Heart right ventricle (tissue), 16 donors: ENCODE data around the gene NFIB. TPM values are rescaled to one million over a fixed set of nuclear protein-coding genes. Genes with fewer than 3 reads are reported as not detected.
A peak's percentile ranks its signal among the peaks of the same experiment; 100 is the strongest.

Experiments
- ATAC-seq, 8 donors: fragments of 200-7000 bp; cut with Tn5 transposase; one replicate each; pipeline ENCODE4 v1.9.1; 2020; ENCODE audit warnings: mild to moderate bottlenecking in 8 of 8, moderate library complexity in 8 of 8, moderate number of reproducible peaks in 1 of 8
- DNase-seq, 2 donors: peaks; one replicate each; pipeline ENCODE4 v3.0.0-alpha.2; 2020
- H3K27ac ChIP-seq, 10 donors: fragments of 200-600 bp; sonication (generic) in 2 of 10; one replicate each; pipeline versions ENCODE4 v1.5.0 to v1.8.0; 2020 to 2022; ENCODE audit warnings: mild to moderate bottlenecking in 3 of 10
- H3K27me3 ChIP-seq, 7 donors: fragments of 200-600 bp; one replicate each; pipeline ENCODE4 v1.8.0; 2021 to 2022; ENCODE audit warnings: mild to moderate bottlenecking in 2 of 7
- H3K36me3 ChIP-seq, 9 donors: fragments of 200-600 bp; sonication (generic) in 1 of 9; one replicate each; pipeline versions ENCODE4 v1.5.0 to v1.8.0; 2020 to 2022; ENCODE audit warnings: mild to moderate bottlenecking in 2 of 9
- H3K4me1 ChIP-seq, 9 donors: fragments of 200-600 bp; sonication (generic) in 1 of 9; one replicate each; pipeline versions ENCODE4 v1.5.0 to v1.8.0; 2020 to 2022; ENCODE audit warnings: mild to moderate bottlenecking in 4 of 9
- H3K4me3 ChIP-seq, 10 donors: fragments of 200-600 bp; sonication (generic) in 2 of 10; one replicate each; pipeline versions ENCODE4 v1.5.0 to v1.8.0; 2020 to 2022; ENCODE audit warnings: mild to moderate bottlenecking in 7 of 10, moderate library complexity in 2 of 10
- H3K9me3 ChIP-seq, 11 donors: fragments of 200-600 bp in 10 of 11; sonication (generic) in 2 of 11; one replicate each; pipeline versions ENCODE4 v1.5.0 to v1.8.0; 2013 to 2022; ENCODE audit warnings: mild to moderate bottlenecking in 2 of 11, control low read depth in 1 of 11, moderate library complexity in 1 of 11
- WGBS, 2 donors: extraction: QIAGEN DNeasy Blood & Tissue Kit; methylation state at CpG; one replicate each; pipeline ENCODE4 v1.1.7; 2013; ENCODE audit warnings: inconsistent platforms in 1 of 2; 5-methylcytosine and 5-hydroxymethylcytosine counted together
- intact Hi-C, 10 donors: fragments of 100-400 bp; cut with DNase I; formaldehyde crosslinking; loops; one replicate each; pipeline versions ENCODE4 v1.11.1 to v1.14.2; 2022
- polyA plus RNA-seq, 2 donors: library from polyadenylated mRNA; stranded (reverse); fragments of 200-250 nt; gene quantifications; one replicate each; pipeline ENCODE4 v1.2.3, GENCODE V29; 2013
- total RNA-seq, 10 donors: library from RNA; stranded (reverse); fragmentation: NEBNext Ultra II Directional in 3 of 10; extraction: Animal tissue kit (Norgen Biotek cat#: 25700) in 3 of 10; gene quantifications; one replicate each; pipeline versions ENCODE4 v1.2.1 to v1.2.4, GENCODE V29; 2021 to 2023
- TF ChIP-seq, protein P1 (sequence below), 9 donors: fragments of 200-600 bp; sonication (generic) in 2 of 9; IDR thresholded peaks; one replicate each; pipeline versions ENCODE4 v1.5.0 to v1.8.0; 2021 to 2022; ENCODE audit warnings: antibody characterized with exemption in 9 of 9, mild to moderate bottlenecking in 5 of 9, moderate library complexity in 1 of 9
- donor health status: Arrhythmogenic right ventricular cardiomyopathy.
- donor health status: ischemic (EF 13 %, LVEDD 7.1; RV severe dilation, severe dysfunction).
- donor health status: healthy with polysubstance abuse.
- donor health status: DM: no; HTN: yes; CAD: no.
- donor health status: DM: no; HTN: no; CAD: no.
- donor health status: ischemic (EF 25% LVEDD 6.9; RV normal size, moderate dysfunction).
- donor health status: ischemic (EF 25% LVEDD 5.7; RV mildly dilated, moderate dysfunction).
- donor health status: healthy.
- donor health status: DM: yes; HTN: yes; CAD: no.
- donor health status: Ischemic cardiomyopathy.
- donor health status: ischemic (EF 35%, LVEDD 5.7; RV mildly dilated, moderate dysfunction).
- donor health status: nonischemic (EF 11% LVEDD 7.7; RV severe dilation, severe dysfunction).
- donor health status: DM: yes; HTN: yes; CAD: no.
- donor health status: PGD.
- donor health status: ischemic (EF 29% LVEDD 5.4; RV normal size, mild dysfunction).
- donor health status: nonischemic (EF 23%, LVEDD 6.1; RV moderate dilation, normal function).

NFIB gene
- total and polyA plus RNA-seq, 12 donors, result 16.7 to 145 (median 124) TPM

DNA sequence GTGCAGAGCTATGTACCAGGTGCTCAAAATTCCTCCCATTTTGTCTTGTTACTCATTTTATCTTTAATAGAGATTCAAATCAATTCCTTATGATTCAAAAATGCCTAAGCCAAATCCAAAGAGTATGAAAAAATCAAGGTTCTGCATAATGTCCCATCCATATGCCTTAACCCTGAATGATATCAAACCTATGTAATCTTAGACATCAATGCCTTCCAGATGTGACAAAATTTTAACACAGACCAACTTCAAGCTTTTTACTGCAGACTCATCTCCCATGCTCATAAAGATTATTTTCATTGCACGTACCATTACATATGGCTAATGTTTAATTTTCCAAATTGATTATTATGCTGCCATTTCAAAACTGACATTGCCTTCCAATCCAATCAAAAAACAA, 122.4 kb downstream of the NFIB start:
- intact Hi-C loops, result loop anchor here in 2 of 10 donors (10.0 kb wide), 2 partner anchors 57 to 123 kb away; partner anchors contain the start of gene NFIB (in 1 of the 2)
- WGBS, 2 donors, result 98% methylated on average over 1 of the region's 1 CpG
- Histone ChIP-seq H3K27ac (no peak overlapping the region), H3K4me1 (peaks cover 8 to 92% (median 85%) of the 10 kb centered on the region in 9 donors), H3K9me3 (no peaks in the 10 kb centered on the region), H3K4me3 (no peak overlapping the region), H3K36me3 (no peaks in the 10 kb centered on the region), H3K27me3 (no peaks in the 10 kb centered on the region)
- no peak for DNase-seq
- TF ChIP-seq, protein P1, sequence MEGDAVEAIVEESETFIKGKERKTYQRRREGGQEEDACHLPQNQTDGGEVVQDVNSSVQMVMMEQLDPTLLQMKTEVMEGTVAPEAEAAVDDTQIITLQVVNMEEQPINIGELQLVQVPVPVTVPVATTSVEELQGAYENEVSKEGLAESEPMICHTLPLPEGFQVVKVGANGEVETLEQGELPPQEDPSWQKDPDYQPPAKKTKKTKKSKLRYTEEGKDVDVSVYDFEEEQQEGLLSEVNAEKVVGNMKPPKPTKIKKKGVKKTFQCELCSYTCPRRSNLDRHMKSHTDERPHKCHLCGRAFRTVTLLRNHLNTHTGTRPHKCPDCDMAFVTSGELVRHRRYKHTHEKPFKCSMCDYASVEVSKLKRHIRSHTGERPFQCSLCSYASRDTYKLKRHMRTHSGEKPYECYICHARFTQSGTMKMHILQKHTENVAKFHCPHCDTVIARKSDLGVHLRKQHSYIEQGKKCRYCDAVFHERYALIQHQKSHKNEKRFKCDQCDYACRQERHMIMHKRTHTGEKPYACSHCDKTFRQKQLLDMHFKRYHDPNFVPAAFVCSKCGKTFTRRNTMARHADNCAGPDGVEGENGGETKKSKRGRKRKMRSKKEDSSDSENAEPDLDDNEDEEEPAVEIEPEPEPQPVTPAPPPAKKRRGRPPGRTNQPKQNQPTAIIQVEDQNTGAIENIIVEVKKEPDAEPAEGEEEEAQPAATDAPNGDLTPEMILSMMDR (IDR thresholded peaks at IDR 0.05), result no peak
- ATAC-seq, result no peak

DNA sequence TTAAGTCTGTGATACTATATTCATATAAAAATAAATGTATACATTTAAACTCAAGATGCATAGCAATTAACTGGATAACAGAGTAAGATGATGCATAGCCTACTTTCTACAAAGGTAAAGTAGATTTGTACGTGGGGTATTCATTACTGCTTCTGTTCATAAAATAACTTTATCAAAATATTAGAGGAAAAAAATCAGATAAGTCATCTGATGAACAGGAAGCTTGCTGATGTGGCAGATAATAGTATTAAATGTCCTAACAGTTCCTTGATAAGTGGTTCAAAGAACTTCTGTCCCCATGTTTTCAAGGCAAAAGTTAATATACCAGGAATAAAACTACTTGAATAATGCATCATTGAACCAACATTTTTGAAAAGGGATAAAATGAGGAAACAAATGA, 123.7 kb downstream of the NFIB start:
- Histone ChIP-seq H3K9me3 (no peaks in the 10 kb centered on the region), H3K27me3 (no peaks in the 10 kb centered on the region), H3K36me3 (no peaks in the 10 kb centered on the region), H3K4me3 (no peak overlapping the region), H3K4me1 (peaks cover 8 to 92% (median 85%) of the 10 kb centered on the region in 9 donors), H3K27ac (no peak overlapping the region)
- intact Hi-C loops, result loop anchor here in 2 of 10 donors (10.0 kb wide), 2 partner anchors 55 to 125 kb away; partner anchors contain the start of gene NFIB (in 1 of the 2)
- ATAC-seq, result no peak
- DNase-seq, result no peak
- 53 to 67% methylated on average over 1 of the region's 1 CpG for WGBS, 2 donors
- TF ChIP-seq, protein P1 (IDR thresholded peaks at IDR 0.05), result no peak

DNA sequence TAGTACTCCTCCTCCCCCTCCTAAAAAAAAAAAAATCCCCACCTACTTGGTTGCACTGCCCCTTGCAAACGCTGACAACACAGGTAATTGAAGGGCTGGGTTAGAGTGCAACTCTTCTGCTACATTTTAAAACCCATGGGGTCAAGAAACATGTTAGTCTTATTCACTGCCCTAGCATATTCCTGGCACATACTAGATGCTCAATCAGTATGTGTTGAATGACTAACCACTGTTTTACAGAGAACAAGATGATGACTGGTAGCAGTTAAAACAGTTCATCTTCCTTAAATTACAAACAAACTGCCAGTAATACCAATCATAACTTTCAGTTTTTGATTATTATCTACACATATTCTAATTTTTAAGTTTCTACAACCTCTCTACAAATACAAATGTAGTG, 124.4 kb downstream of the NFIB start:
- DNase-seq, result no peak
- ATAC-seq, result no peak
- Histone ChIP-seq H3K9me3 (no peaks in the 10 kb centered on the region), H3K27ac (no peak overlapping the region), H3K4me1 (peaks cover 4 to 87% (median 79%) of the 10 kb centered on the region in 9 donors), H3K4me3 (no peak overlapping the region), H3K36me3 (no peaks in the 10 kb centered on the region), H3K27me3 (no peaks in the 10 kb centered on the region)
- intact Hi-C loops, result loop anchor here in 1 of 10 donors (5.0 kb wide), 1 partner anchor 37 kb away; no protein-coding TSS in a partner anchor
- TF ChIP-seq, protein P1 (IDR thresholded peaks at IDR 0.05), result no peak
- 82 to 97% methylated on average over 1 of the region's 1 CpG for WGBS, 2 donors

- H3K9me3 ChIP-seq, result no peaks in the 10 kb centered on the region
- no peak overlapping the region for H3K27ac ChIP-seq
- peak in 1 of 8 donors; percentile 47 for ATAC-seq
- intact Hi-C loops, result loop anchor here in 1 of 10 donors (5.0 kb wide), 1 partner anchor 37 kb away; no protein-coding TSS in a partner anchor
- TF ChIP-seq, protein P1 (IDR thresholded peaks at IDR 0.05), result no peak
- DNase-seq, result no peak
- H3K4me3 ChIP-seq, result no peak overlapping the region
- peaks cover 4 to 83% (median 75%) of the 10 kb centered on the region in 9 donors for H3K4me1 ChIP-seq
- H3K27me3 ChIP-seq, result no peaks in the 10 kb centered on the region
- WGBS, 2 donors, result 76 to 80% methylated on average over 4 of the region's 4 CpGs
- H3K36me3 ChIP-seq, result no peaks in the 10 kb centered on the region
Measured at GRCh38 chr9:14189146-14189545, 124.8 kb downstream of the NFIB start.
